Aorta (tissue), 5 donors: ENCODE measurements around the gene EPHA1. TPM values are rescaled to one million over a fixed set of nuclear protein-coding genes. Genes with fewer than 3 reads are reported as not detected.

Experiments
- ATAC-seq: fragments of 200-7000 bp; cut with Tn5 transposase; one replicate; pipeline ENCODE4 v1.9.1; 2022; ENCODE audit warnings: moderate library complexity; ENCODE audit not compliant: low FRiP score
- DNase-seq, 2 donors: peaks; one replicate each; pipeline ENCODE4 v3.0.0-alpha.2; 2020
- H3K27ac ChIP-seq, 2 donors: one replicate each; pipeline ENCODE4 v1.5.1; 2013; ENCODE audit warnings: low read length in 2 of 2, mild to moderate bottlenecking in 2 of 2, moderate library complexity in 2 of 2, control low read depth in 1 of 2, inconsistent platforms in 1 of 2, low read depth in 1 of 2
- H3K27me3 ChIP-seq, 2 donors: one replicate each; pipeline ENCODE4 v1.6.1; 2013; ENCODE audit warnings: control low read depth in 1 of 2, low read length in 1 of 2, mild to moderate bottlenecking in 1 of 2, moderate library complexity in 1 of 2; ENCODE audit not compliant: insufficient read depth in 2 of 2, control insufficient read depth in 1 of 2
- H3K36me3 ChIP-seq, 2 donors: one replicate each; pipeline ENCODE4 v1.6.1; 2013; ENCODE audit warnings: control low read depth in 1 of 2, low read length in 1 of 2, mild to moderate bottlenecking in 1 of 2; ENCODE audit not compliant: insufficient read depth in 2 of 2, control insufficient read depth in 1 of 2
- H3K4me1 ChIP-seq, 2 donors: one replicate each; pipeline ENCODE4 v1.6.1; 2013; ENCODE audit warnings: low read length in 2 of 2, control low read depth in 1 of 2, mild to moderate bottlenecking in 1 of 2, moderate library complexity in 1 of 2; ENCODE audit not compliant: insufficient read depth in 2 of 2, control insufficient read depth in 1 of 2
- H3K4me3 ChIP-seq, 2 donors: one replicate each; pipeline ENCODE4 v1.5.1; 2013; ENCODE audit warnings: low read length in 2 of 2, control low read depth in 1 of 2, mild to moderate bottlenecking in 1 of 2
- H3K9me3 ChIP-seq: one replicate; pipeline ENCODE4 v1.6.1; 2013; ENCODE audit warnings: mild to moderate bottlenecking, low read length; ENCODE audit not compliant: control insufficient read depth
- WGBS, 2 donors: extraction: QIAGEN DNeasy Blood & Tissue Kit; methylation state at CpG; one replicate each; pipeline ENCODE4 v1.1.7; 2013; 5-methylcytosine and 5-hydroxymethylcytosine counted together
- intact Hi-C, 2 donors: fragments of 100-400 bp; cut with DNase I; formaldehyde crosslinking; loops; one replicate each; pipeline versions ENCODE4 v1.14.2 to v1.15.0; 2022
- polyA plus RNA-seq, 2 donors: library from polyadenylated mRNA; stranded (reverse); fragments of 200-250 nt; gene quantifications; one replicate each; pipeline ENCODE4 v1.2.3, GENCODE V29; 2013
- total RNA-seq, 2 donors: library from RNA; stranded (reverse); fragmentation: NEBNext Ultra II Directional; extraction: Animal tissue kit (Norgen Biotek cat#: 25700); gene quantifications; one replicate each; pipeline ENCODE4 v1.2.1, GENCODE V29; 2021
- donor health status: healthy with polysubstance abuse.
- donor health status: Bipolar disorder and iron deficiency.
- donor health status: DM: no; HTN: no; CAD: no.
- donor health status: DM: no; HTN: no; CAD: no.
- donor health status: DM: yes; HTN: yes; CAD: no.

EPHA1 gene
- total and polyA plus RNA-seq, 4 donors: 0.20 to 1.9 (median 0.33) TPM

DNA sequence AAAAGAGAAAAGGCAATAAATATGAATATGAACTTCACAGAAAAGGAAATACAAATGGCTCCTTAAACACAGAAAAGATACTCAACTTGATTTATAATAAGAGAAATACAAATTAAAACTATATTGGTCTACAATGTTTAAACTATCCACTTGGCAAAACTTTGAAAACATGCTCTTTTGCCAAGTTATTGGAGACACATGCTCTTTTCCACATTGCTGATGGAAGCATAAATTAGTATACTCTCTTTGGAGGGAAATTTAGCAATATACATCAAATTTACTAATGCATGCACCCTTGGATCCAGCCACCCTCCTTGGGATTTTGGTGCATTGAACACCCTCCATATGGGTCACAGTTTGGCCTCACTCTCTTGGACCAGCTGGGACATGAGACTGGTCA is 42.5 kb upstream of the EPHA1 start:
- H3K36me3 ChIP-seq: no peaks in the 10 kb centered on the region
- H3K9me3 ChIP-seq: no peaks in the 10 kb centered on the region
- no peak for DNase-seq
- H3K4me1 ChIP-seq: no peaks in the 10 kb centered on the region
- no peak for ATAC-seq
- H3K27me3 ChIP-seq: no peaks in the 10 kb centered on the region
- intact Hi-C loops: no loop called here
- no peak overlapping the region for H3K27ac ChIP-seq
- no peak overlapping the region for H3K4me3 ChIP-seq

GRCh38 chr7:143449793-143450192 is 41.1 kb upstream of the EPHA1 start:
- Histone ChIP-seq H3K9me3 (no peaks in the 10 kb centered on the region), H3K36me3 (no peaks in the 10 kb centered on the region), H3K4me3 (no peak overlapping the region), H3K27ac (no peak overlapping the region), H3K4me1 (no peaks in the 10 kb centered on the region), H3K27me3 (no peaks in the 10 kb centered on the region)
- intact Hi-C loops: no loop called here
- DNase-seq (no peak), ATAC-seq (no peak)
- WGBS, 2 donors: 80 to 88% methylated on average over 2 to 3 of the region's 3 CpGs

- intact Hi-C loops: no loop called here
- no peak for ATAC-seq
- no peak overlapping the region for H3K4me3 ChIP-seq
- no peaks in the 10 kb centered on the region for H3K9me3 ChIP-seq
- no peaks in the 10 kb centered on the region for H3K4me1 ChIP-seq
- WGBS, 2 donors: 82 to 94% methylated on average over 5 of the region's 5 CpGs
- H3K27ac ChIP-seq: no peak overlapping the region
- DNase-seq: no peak
- H3K36me3 ChIP-seq: no peaks in the 10 kb centered on the region
- no peaks in the 10 kb centered on the region for H3K27me3 ChIP-seq
Measured at GRCh38 chr7:143448429-143448828, 39.8 kb upstream of the EPHA1 start.

DNA sequence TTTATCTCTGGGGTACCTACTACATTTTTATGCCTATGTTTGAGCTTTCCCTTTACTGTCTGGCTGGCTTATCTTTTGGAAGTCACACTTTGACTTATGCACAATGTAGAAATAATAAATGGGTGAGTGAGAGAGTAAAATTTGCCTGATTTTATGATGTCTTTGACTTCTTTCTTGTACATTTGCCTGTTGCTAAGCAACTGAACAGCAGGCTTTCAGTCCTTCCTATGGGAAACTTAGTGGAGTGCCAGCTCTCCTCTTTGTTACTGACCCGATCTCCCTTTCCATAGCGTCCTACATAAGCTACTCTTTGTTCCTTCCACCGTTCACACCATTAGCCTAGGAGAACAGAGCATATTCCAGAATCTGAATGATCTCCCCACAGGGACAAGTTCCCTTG is 38.8 kb upstream of the EPHA1 start:
- DNase-seq (no peak), ATAC-seq (no peak)
- Histone ChIP-seq H3K4me3 (no peak overlapping the region), H3K27me3 (no peaks in the 10 kb centered on the region), H3K36me3 (no peaks in the 10 kb centered on the region), H3K27ac (no peak overlapping the region), H3K9me3 (no peaks in the 10 kb centered on the region), H3K4me1 (no peaks in the 10 kb centered on the region)
- intact Hi-C loops: no loop called here
- 20 to 30% methylated on average over 3 of the region's 3 CpGs for WGBS, 2 donors

- H3K9me3 ChIP-seq: no peaks in the 10 kb centered on the region
- H3K27ac ChIP-seq: no peak overlapping the region
- no peak overlapping the region for H3K4me3 ChIP-seq
- no peaks in the 10 kb centered on the region for H3K27me3 ChIP-seq
- no peak for ATAC-seq
- 93 to 100% methylated on average over 1 of the region's 1 CpG for WGBS, 2 donors
- DNase-seq: no peak
- H3K36me3 ChIP-seq: no peaks in the 10 kb centered on the region
- intact Hi-C loops: no loop called here
- H3K4me1 ChIP-seq: no peaks in the 10 kb centered on the region
Measured at GRCh38 chr7:143444785-143445184, 36.1 kb upstream of the EPHA1 start.

GRCh38 chr7:143444063-143444782 is 35.6 kb upstream of the EPHA1 start:
- Histone ChIP-seq H3K27me3 (no peaks in the 10 kb centered on the region), H3K9me3 (no peaks in the 10 kb centered on the region), H3K4me3 (no peak overlapping the region), H3K36me3 (no peaks in the 10 kb centered on the region), H3K4me1 (no peaks in the 10 kb centered on the region), H3K27ac (no peak overlapping the region)
- intact Hi-C loops: no loop called here
- no peak for ATAC-seq
- no peak for DNase-seq
- 86 to 88% methylated on average over 6 of the region's 6 CpGs for WGBS, 2 donors

- no peak within 1 kb of the TSS for H3K27ac ChIP-seq
- H3K27me3 ChIP-seq: no peaks in the 10 kb centered on the region
- DNase-seq (no peak), ATAC-seq (no peak)
- H3K4me3 ChIP-seq: no peak within 1 kb of the TSS
- H3K4me1 ChIP-seq: no peaks in the 10 kb centered on the region
- intact Hi-C loops: no loop called here
- no peaks in the 10 kb centered on the region for H3K9me3 ChIP-seq
- 72% methylated on average over 4 of the region's 4 CpGs for WGBS, 2 donors
- no peaks in the 10 kb centered on the region for H3K36me3 ChIP-seq
Measured at GRCh38 chr7:143443153-143443552, 34.5 kb upstream of the EPHA1 start, which contains the start of gene TAS2R60. TSS of gene TAS2R60 (plus strand) at chr7:143443453. CDS start at chr7:143443453, 0 bp downstream.

GRCh38 chr7:143439866-143440265 is 31.2 kb upstream of the EPHA1 start:
- intact Hi-C loops: no loop called here
- H3K4me1 ChIP-seq: no peaks in the 10 kb centered on the region
- H3K27me3 ChIP-seq: no peaks in the 10 kb centered on the region
- ATAC-seq: no peak
- no peaks in the 10 kb centered on the region for H3K36me3 ChIP-seq
- H3K27ac ChIP-seq: no peak overlapping the region
- WGBS, 2 donors: 94 to 97% methylated on average over 2 of the region's 2 CpGs
- H3K4me3 ChIP-seq: no peak overlapping the region
- no peaks in the 10 kb centered on the region for H3K9me3 ChIP-seq
- no peak for DNase-seq

- no peak for DNase-seq
- Histone ChIP-seq H3K27ac (no peak overlapping the region), H3K4me3 (no peak overlapping the region), H3K27me3 (no peaks in the 10 kb centered on the region), H3K36me3 (no peaks in the 10 kb centered on the region), H3K4me1 (no peaks in the 10 kb centered on the region), H3K9me3 (no peaks in the 10 kb centered on the region)
- 55 to 57% methylated on average over 4 of the region's 4 CpGs for WGBS, 2 donors
- ATAC-seq: no peak
- intact Hi-C loops: no loop called here
Measured at GRCh38 chr7:143437578-143437977, 28.9 kb upstream of the EPHA1 start.
